Gastrocnemius medialis (tissue), 4 donors: Measurements from ENCODE around the gene KIF7. TPM values are rescaled to one million over a fixed set of nuclear protein-coding genes. Genes with fewer than 3 reads are reported as not detected.
A peak's percentile ranks its signal among the peaks of the same experiment; 100 is the strongest.

Source experiments
- ATAC-seq, 2 donors: fragments of 150-250 bp; one replicate each; pipeline ENCODE4 v1.9.1; 2016
- DNase-seq, 2 donors: peaks; one replicate each; pipeline ENCODE4 v3.0.0-alpha.2; 2019
- H3K27ac ChIP-seq, 4 donors: fragments of 200-600 bp; sonication (generic); 1 replicate in 1 of 4; 2 replicates in 3 of 4; pipeline ENCODE4 v1.5.1; 2016 to 2018; ENCODE audit warnings: mild to moderate bottlenecking in 2 of 4, moderate library complexity in 1 of 4
- H3K27me3 ChIP-seq, 3 donors: fragments of 200-600 bp; sonication (generic) in 2 of 3; 1 replicate in 1 of 3; 2 replicates in 2 of 3; pipeline versions ENCODE4 v1.5.1 to v1.6.0; 2016 to 2019; ENCODE audit warnings: mild to moderate bottlenecking in 1 of 3, moderate library complexity in 1 of 3
- H3K36me3 ChIP-seq, 2 donors: fragments of 200-600 bp; sonication (generic) in 1 of 2; one replicate each; pipeline ENCODE4 v1.5.1; 2017 to 2018
- H3K4me1 ChIP-seq, 2 donors: fragments of 200-600 bp; sonication (generic) in 1 of 2; one replicate each; pipeline ENCODE4 v1.5.1; 2016 to 2017; ENCODE audit warnings: mild to moderate bottlenecking in 2 of 2
- H3K4me3 ChIP-seq, 4 donors: fragments of 200-600 bp; sonication (generic) in 3 of 4; 1 replicate in 1 of 4; 2 replicates in 3 of 4; pipeline ENCODE4 v1.5.1; 2016 to 2019; ENCODE audit warnings: mild to moderate bottlenecking in 2 of 4
- H3K9me3 ChIP-seq, 3 donors: fragments of 200-600 bp; sonication (generic) in 2 of 3; 1 replicate in 1 of 3; 2 replicates in 2 of 3; pipeline ENCODE4 v1.5.1; 2016 to 2019
- POLR2A ChIP-seq, 2 donors: fragments of 450-650 bp; IDR thresholded peaks; one replicate each; pipeline ENCODE4 v1.6.1; 2017; ENCODE audit warnings: antibody characterized with exemption in 2 of 2, mild to moderate bottlenecking in 2 of 2, moderate library complexity in 2 of 2
- in situ Hi-C, 4 donors: fragments of 200-750 bp; cut with MboI; loops; one replicate each; pipeline versions ENCODE4 v1.15.0 to v1.8.0; 2017; ENCODE audit warnings: low sequenced_read_pairs in 4 of 4
- intact Hi-C: fragments of 100-400 bp; cut with DNase I; formaldehyde crosslinking; loops from one replicate; pipeline ENCODE4 v1.15.1; 2023; ENCODE audit warnings: low total_unique reads
- total RNA-seq, 4 donors: library from RNA; depleted of rRNA; stranded (reverse); fragments of >200 nt; gene quantifications; one replicate each; pipeline versions ENCODE4 v1.1.0 to v1.2.3, GENCODE V29; 2016
- TF ChIP-seq, protein P1 (sequence below), 5 experiments: fragments of 450-650 bp in 3 of 5; fragments of 200-600 bp in 2 of 5; sonication (generic) in 2 of 5; IDR thresholded peaks in 4 of 5; conservative IDR thresholded peaks in 1 of 5; 1 replicate in 4 of 5; 2 replicates in 1 of 5; pipeline ENCODE4 v1.5.1; 2016 to 2019; ENCODE audit warnings: antibody characterized with exemption in 5 of 5, mild to moderate bottlenecking in 3 of 5, moderate library complexity in 3 of 5

The KIF7 gene
- total RNA-seq, 4 donors from 2014 or later: 0.19 to 0.66 (median 0.61) TPM

DNA sequence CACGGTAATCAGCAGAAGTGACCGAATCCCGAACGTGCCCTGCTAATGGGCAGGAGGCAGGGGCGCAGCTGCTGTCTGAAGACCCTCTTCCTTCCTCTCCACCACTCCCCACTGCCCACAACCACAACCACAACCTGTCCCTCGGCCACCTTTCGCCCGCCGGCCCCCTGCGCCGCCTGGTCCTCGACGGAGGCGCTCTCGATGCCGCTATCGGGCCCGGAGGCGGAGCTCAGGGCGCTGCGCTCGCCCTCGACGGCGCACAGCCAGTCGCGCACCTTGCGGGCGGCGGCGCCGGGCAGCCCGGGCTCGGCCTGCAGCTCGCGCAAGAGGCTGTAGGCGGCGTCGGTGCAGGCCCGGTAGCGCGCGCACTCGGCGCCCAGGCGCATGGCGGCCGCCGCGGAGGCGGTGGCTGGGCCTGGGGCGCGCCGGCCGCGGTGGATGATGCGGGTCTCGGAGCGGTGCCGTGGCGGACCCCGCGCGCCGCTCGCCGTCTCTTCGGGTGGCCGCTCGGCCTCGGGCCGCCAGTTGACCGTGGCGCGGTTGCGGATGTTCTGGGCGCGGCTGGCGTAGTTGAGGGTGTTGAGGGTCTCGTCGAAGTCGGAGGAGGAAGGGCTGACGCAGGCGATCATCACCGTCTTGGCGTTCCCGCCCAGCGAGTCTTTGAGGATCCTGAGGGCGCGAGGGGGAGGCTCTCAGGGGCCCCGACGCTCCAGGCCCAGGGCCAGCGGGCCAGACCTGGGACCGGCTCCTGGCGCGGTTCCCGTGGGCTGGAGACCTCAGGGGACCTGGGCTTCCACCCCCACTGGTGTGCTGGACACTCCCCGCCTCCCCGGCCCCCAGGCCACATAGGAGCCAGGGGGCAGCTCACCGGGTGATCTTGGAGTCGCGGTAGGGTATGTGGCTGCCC lies 6.9 kb downstream of the KIF7 start:
- intact Hi-C loops: loop anchor here (10.0 kb wide), 1 partner anchor 46 kb away; the partner anchor contains the start of genes PEX11A and WDR93
- no peaks in the 10 kb centered on the region for H3K36me3 ChIP-seq

DNA sequence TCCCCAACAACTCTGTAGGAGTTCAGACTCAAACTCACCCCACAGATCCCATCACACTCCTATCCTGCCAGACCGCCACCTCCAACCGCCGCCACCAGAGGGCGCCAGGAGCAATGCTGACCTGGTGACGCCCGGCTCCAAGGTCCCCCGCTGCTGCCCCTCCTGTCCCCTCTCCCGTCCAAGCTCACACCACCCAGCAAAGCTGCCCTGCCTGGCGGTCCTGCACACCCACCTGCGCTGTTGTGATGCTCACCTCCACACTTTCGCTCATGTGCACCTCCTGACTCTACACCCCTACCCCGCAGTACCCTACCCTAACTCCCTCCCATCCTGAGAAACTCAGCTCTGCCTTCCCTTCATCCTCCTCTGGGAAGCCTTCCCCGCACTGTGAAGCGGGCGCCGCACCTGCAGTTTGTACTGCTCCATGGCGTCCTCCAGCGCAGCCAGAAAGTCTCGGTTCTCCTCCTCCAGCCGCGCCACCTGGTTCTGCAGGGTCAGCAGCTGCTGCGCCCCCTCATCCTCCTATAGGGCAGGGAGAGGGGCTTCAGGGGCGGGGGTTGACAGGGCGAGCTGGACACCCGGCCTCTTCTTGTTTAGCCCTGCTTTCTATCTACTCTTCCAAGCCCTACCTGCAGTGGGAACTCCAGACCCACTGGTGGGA lies 7.9 kb downstream of the KIF7 start:
- intact Hi-C loops (loop anchor here (1.0 to 10.0 kb wide), 2 partner anchors 47 to 103 kb away; partner anchors contain the start of genes PEX11A and WDR93), in situ Hi-C loops (no loop called here)
- no peak for TF ChIP-seq POLR2A (IDR thresholded peaks at IDR 0.05)
- TF ChIP-seq, protein P1, sequence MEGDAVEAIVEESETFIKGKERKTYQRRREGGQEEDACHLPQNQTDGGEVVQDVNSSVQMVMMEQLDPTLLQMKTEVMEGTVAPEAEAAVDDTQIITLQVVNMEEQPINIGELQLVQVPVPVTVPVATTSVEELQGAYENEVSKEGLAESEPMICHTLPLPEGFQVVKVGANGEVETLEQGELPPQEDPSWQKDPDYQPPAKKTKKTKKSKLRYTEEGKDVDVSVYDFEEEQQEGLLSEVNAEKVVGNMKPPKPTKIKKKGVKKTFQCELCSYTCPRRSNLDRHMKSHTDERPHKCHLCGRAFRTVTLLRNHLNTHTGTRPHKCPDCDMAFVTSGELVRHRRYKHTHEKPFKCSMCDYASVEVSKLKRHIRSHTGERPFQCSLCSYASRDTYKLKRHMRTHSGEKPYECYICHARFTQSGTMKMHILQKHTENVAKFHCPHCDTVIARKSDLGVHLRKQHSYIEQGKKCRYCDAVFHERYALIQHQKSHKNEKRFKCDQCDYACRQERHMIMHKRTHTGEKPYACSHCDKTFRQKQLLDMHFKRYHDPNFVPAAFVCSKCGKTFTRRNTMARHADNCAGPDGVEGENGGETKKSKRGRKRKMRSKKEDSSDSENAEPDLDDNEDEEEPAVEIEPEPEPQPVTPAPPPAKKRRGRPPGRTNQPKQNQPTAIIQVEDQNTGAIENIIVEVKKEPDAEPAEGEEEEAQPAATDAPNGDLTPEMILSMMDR (IDR thresholded peaks at IDR 0.05 in 4 of 5, conservative IDR thresholded peaks at IDR 0.05 in 1 of 5): peak; percentile 63 to 88 (median 77)
- Histone ChIP-seq H3K4me3 (no peak overlapping the region), H3K9me3 (no peaks in the 10 kb centered on the region), H3K27ac (no peak overlapping the region), H3K27me3 (no peaks in the 10 kb centered on the region), H3K4me1 (peaks cover 0 to 3% of the 10 kb centered on the region in 2 donors), H3K36me3 (no peaks in the 10 kb centered on the region)
- ATAC-seq (peak; percentile 60 to 83), DNase-seq (peak in 1 of 2 donors; percentile 62)

More for the DNA sequence above, 6.9 kb downstream of the KIF7 start:
- H3K27ac ChIP-seq: no peak overlapping the region
- peaks cover 0 to under 1% (median 0%) of the 10 kb centered on the region in 3 donors for H3K27me3 ChIP-seq
- DNase-seq: no peak
- no peak overlapping the region for H3K4me3 ChIP-seq
- in situ Hi-C loops: no loop called here
- peaks cover 0 to 3% of the 10 kb centered on the region in 2 donors for H3K4me1 ChIP-seq
- no peak for TF ChIP-seq POLR2A (IDR thresholded peaks at IDR 0.05)
- TF ChIP-seq, protein P1 (IDR thresholded peaks at IDR 0.05 in 4 of 5, conservative IDR thresholded peaks at IDR 0.05 in 1 of 5): no peak
- ATAC-seq: no peak
- no peaks in the 10 kb centered on the region for H3K9me3 ChIP-seq

DNA sequence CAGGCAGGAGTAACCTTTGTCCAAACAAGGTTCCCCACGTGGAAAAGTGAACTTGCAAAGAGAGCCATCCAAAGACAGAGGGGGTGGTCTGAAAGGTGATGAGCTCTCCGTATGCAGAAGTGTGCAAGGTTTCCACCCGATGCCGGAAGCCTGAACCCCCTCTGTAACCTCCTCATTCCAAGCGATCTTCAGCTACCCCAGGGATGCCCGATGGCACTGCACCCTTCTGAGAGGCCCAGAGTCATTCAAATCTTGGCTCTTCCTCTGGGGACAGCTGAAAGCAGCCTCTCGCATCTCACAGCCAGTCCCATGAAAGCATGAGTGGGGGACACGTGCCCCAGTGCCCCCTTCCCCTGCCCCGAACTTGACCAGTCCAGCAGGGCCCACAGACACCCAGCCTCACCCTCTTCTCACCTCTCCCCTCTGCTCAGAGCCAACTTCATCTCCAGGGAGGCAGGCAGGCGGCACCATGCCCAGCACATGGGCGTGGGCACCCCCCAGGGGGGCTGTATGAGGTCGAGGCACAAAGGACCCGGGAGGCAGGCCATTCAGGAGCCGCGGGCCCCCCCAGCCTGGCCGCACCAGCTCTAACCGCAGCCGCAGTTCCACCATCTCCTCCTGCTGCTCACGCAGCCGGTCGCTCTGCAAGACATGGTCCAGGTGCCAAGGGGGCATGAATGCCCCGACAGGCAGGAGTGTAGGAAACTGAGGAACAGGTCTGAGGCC lies 8.7 kb downstream of the KIF7 start:
- Histone ChIP-seq H3K9me3 (no peaks in the 10 kb centered on the region), H3K4me1 (peaks cover 0 to 3% of the 10 kb centered on the region in 2 donors), H3K4me3 (no peak overlapping the region), H3K27ac (no peak overlapping the region), H3K27me3 (no peaks in the 10 kb centered on the region), H3K36me3 (no peaks in the 10 kb centered on the region)
- intact Hi-C loops (loop anchor here (1.0 to 10.0 kb wide), 2 partner anchors 48 to 104 kb away; partner anchors contain the start of genes PEX11A and WDR93), in situ Hi-C loops (no loop called here)
- TF ChIP-seq, protein P1 (IDR thresholded peaks at IDR 0.05 in 4 of 5, conservative IDR thresholded peaks at IDR 0.05 in 1 of 5): no peak
- no peak for TF ChIP-seq POLR2A (IDR thresholded peaks at IDR 0.05)
- DNase-seq: no peak
- no peak for ATAC-seq

DNA sequence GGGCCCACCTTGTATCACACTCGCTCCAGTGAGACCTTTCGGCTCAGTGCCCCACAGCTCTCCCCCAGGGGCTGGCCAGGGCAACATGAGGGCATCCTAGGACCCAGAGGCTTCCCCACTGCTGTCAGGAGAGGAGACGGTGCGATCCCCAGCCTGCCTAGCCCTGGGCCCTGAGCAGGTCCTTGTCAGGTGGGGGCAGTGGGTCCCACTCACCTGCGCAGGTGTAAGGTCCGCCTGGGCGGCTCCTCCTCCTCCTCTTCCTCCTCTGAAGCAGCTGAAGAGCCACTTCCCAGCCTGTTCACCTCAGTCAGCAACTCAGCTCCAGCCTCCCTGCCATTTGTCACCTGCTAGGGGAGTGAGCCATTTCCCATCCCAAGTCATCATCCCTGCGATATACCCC lies 9.6 kb downstream of the KIF7 start:
- in situ Hi-C loops (no loop called here), intact Hi-C loops (loop anchor here (10.0 kb wide), 1 partner anchor 49 kb away; the partner anchor contains the start of genes PEX11A and WDR93)
- Histone ChIP-seq H3K36me3 (no peaks in the 10 kb centered on the region), H3K9me3 (no peaks in the 10 kb centered on the region), H3K4me1 (peaks cover 0 to 3% of the 10 kb centered on the region in 2 donors), H3K4me3 (no peak overlapping the region), H3K27ac (no peak overlapping the region), H3K27me3 (no peaks in the 10 kb centered on the region)
- TF ChIP-seq POLR2A (IDR thresholded peaks at IDR 0.05): no peak
- TF ChIP-seq, protein P1 (IDR thresholded peaks at IDR 0.05 in 4 of 5, conservative IDR thresholded peaks at IDR 0.05 in 1 of 5): no peak
- ATAC-seq (no peak), DNase-seq (no peak)
